DND-41 (cell line): ENCODE results near the gene CYP2A7.
"Not testable (repeated sequence)": the region's sequence is repeated elsewhere in the genome, so short reads cannot be mapped to it uniquely, and the experiment has no call there.

Source experiments
- CTCF ChIP-seq: IDR thresholded peaks from 2 replicates; pipeline ENCODE4 v1.5.1; 2012; ENCODE audit warnings: borderline replicate concordance, low read length, moderate library complexity, mild to moderate bottlenecking; ENCODE audit not compliant: poor library complexity, severe bottlenecking; ENCODE audit errors: extremely low read depth
- EZH2 ChIP-seq: IDR thresholded peaks from 3 replicates; pipeline ENCODE4 v1.6.1; 2012; ENCODE audit warnings: borderline replicate concordance, low read depth, mild to moderate bottlenecking, moderate library complexity, low read length, inconsistent platforms; ENCODE audit not compliant: severe bottlenecking

DNA sequence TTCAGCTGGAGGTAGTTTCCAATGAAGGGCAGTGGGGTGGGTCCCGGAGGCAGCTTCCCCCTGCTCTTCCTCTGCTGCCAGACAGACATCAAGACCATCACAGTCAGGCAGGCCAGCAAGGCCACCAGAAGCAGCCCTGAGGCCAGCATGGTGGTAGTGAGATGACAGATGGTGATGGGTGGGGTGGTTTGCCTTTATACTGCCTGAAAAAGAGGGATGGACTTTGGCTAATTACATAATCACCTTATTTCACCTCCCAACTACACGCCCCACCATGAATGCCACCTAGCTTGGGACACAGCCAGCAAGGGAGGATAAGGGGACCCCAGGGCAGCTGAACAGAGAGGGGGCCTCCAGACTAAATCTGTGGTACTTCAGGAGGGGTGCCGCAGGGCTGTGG lies at the start of gene CYP2A7:
- TF ChIP-seq CTCF, EZH2: not testable (repeated sequence)
